Hepatocyte (in vitro differentiated cells): ENCODE measurements around the gene CASS4.

Experiments
- CTCF ChIP-seq: fragments of 200-600 bp; sonication (generic); IDR thresholded peaks from 2 replicates; pipeline ENCODE4 v1.5.1; 2016; ENCODE audit warnings: antibody characterized with exemption, mild to moderate bottlenecking; ENCODE audit not compliant: poor library complexity
- EZH2 ChIP-seq: fragments of 200-600 bp; sonication (generic); IDR thresholded peaks from 2 replicates; pipeline ENCODE4 v1.6.1; 2016; ENCODE audit warnings: antibody characterized with exemption, mild to moderate bottlenecking, borderline replicate concordance
- EZH2phosphoT487 ChIP-seq: fragments of 200-600 bp; sonication (generic); IDR thresholded peaks from one replicate; pipeline ENCODE4 v1.6.1; 2018; ENCODE audit warnings: antibody characterized with exemption, mild to moderate bottlenecking, low read depth, moderate library complexity; ENCODE audit not compliant: unreplicated experiment, severe bottlenecking

- TF ChIP-seq CTCF (no peak), EZH2 (no peak), EZH2phosphoT487 (no peak)
Observed at GRCh38 chr20:56386219-56386618, 25.8 kb upstream of the CASS4 start.
